H1 (cell line): ENCODE results near the gene GXYLT1. TPM values are rescaled to one million over a fixed set of nuclear protein-coding genes. Genes with fewer than 3 reads are reported as not detected.

Experiments used
- CTCF ChIA-PET: fragments of 300-600 bp; sonication (Branson Sonifier 250); formaldehyde crosslinking; loops from one replicate; lab custom pipeline; 2021; ENCODE audit not compliant: partially characterized antibody; lab: Charles Lee
- POLR2A ChIA-PET: fragments of 300-600 bp; sonication (Branson Sonifier 250); formaldehyde crosslinking; loops from one replicate; lab custom pipeline; 2021; ENCODE audit warnings: inconsistent platforms; ENCODE audit not compliant: partially characterized antibody; lab: Charles Lee
- DNase-seq, 2 experiments: peaks; one replicate each; pipeline versions ENCODE4 v3.0.0 to v3.0.0-alpha.2; 2010 to 2022; ENCODE audit warnings: low spot score in 2 of 2, low read depth in 1 of 2, mixed read lengths in 1 of 2
- FAIRE-seq: peaks from 2 replicates; lab custom pipeline; 2011; peaks lifted over from hg19 to GRCh38; lab: Jason Lieb, UNC
- H2AFZ ChIP-seq: 2 replicates; pipeline ENCODE4 v1.8.1; 2012; ENCODE audit warnings: low read length, inconsistent platforms
- H2AK5ac ChIP-seq: 2 replicates; pipeline ENCODE4 v1.6.1; 2013; ENCODE audit warnings: low read depth, low read length
- H2BK120ac ChIP-seq: replicated peaks from 2 replicates; pipeline ENCODE3; 2013; ENCODE audit warnings: low read depth, low read length, inconsistent platforms
- H2BK12ac ChIP-seq: 2 replicates; pipeline ENCODE4 v1.6.1; 2013; ENCODE audit warnings: low read depth, low read length
- H2BK15ac ChIP-seq: 2 replicates; pipeline ENCODE4 v1.6.1; 2013; ENCODE audit warnings: low read length
- H2BK20ac ChIP-seq: 2 replicates; pipeline ENCODE4 v1.6.1; 2013; ENCODE audit warnings: low read length
- H2BK5ac ChIP-seq: 2 replicates; pipeline ENCODE4 v1.6.1; 2013; ENCODE audit warnings: low read depth, low read length
- H3K14ac ChIP-seq: 2 replicates; pipeline ENCODE4 v1.6.1; 2013; ENCODE audit warnings: inconsistent platforms; ENCODE audit not compliant: insufficient read length
- H3K18ac ChIP-seq: 2 replicates; pipeline ENCODE4 v1.6.1; 2013; ENCODE audit warnings: low read length; ENCODE audit errors: extremely low read depth
- H3K23ac ChIP-seq: 2 replicates; pipeline ENCODE4 v1.6.1; 2013; ENCODE audit warnings: inconsistent platforms; ENCODE audit not compliant: insufficient read length
- H3K23me2 ChIP-seq: 2 replicates; pipeline ENCODE4 v1.6.1; 2013; ENCODE audit warnings: low read depth, low read length
- H3K27ac ChIP-seq: 2 replicates; pipeline ENCODE4 v1.6.1; 2011; ENCODE audit warnings: low read depth, low read length, inconsistent platforms
- H3K27me3 ChIP-seq, 4 experiments: replicated peaks in 1 of 4; 1 replicate in 1 of 4; 2 replicates in 3 of 4; pipeline versions ENCODE4 v1.6.1 to v1.8.1; 2011 to 2013; ENCODE audit warnings: low read length in 3 of 4, mild to moderate bottlenecking in 3 of 4, inconsistent platforms in 2 of 4, mixed read lengths in 2 of 4, moderate library complexity in 1 of 4; ENCODE audit not compliant: control insufficient read depth in 3 of 4, insufficient read depth in 3 of 4; ENCODE audit errors: extremely low read depth in 1 of 4
- H3K36me3 ChIP-seq, 4 experiments: 2 replicates each; pipeline versions ENCODE4 v1.6.1 to v1.8.1; 2011 to 2013; ENCODE audit warnings: mild to moderate bottlenecking in 4 of 4, low read length in 3 of 4, moderate library complexity in 2 of 4, control low read depth in 1 of 4, inconsistent platforms in 1 of 4; ENCODE audit not compliant: insufficient read depth in 4 of 4, control insufficient read depth in 2 of 4
- H3K4ac ChIP-seq: replicated peaks from 2 replicates; pipeline ENCODE3; 2013; ENCODE audit warnings: low read length, low read depth, mixed read lengths, inconsistent platforms; ENCODE audit not compliant: insufficient read length
- H3K4me1 ChIP-seq, 4 experiments: replicated peaks in 1 of 4; 1 replicate in 1 of 4; 2 replicates in 3 of 4; pipeline versions ENCODE4 v1.6.1 to v1.8.1; 2011 to 2013; ENCODE audit warnings: low read length in 3 of 4, inconsistent platforms in 2 of 4, mixed read lengths in 1 of 4; ENCODE audit not compliant: insufficient read depth in 4 of 4, control insufficient read depth in 3 of 4
- H3K4me2 ChIP-seq, 2 experiments: 2 replicates each; pipeline versions ENCODE4 v1.6.1 to v1.8.1; 2011 to 2013; ENCODE audit warnings: low read depth in 2 of 2, low read length in 2 of 2, control low read depth in 1 of 2, inconsistent platforms in 1 of 2, mild to moderate bottlenecking in 1 of 2; ENCODE audit not compliant: insufficient read depth in 1 of 2
- H3K4me3 ChIP-seq, 4 experiments: fragments of 200-600, 300-600 bp in 1 of 4; sonication (generic), shearing (Covaris generic), sonication (Bioruptor Twin) in 1 of 4; 2 replicates each; pipeline versions ENCODE4 v1.5.1 to v1.8.1; 2011 to 2016; ENCODE audit warnings: low read length in 4 of 4, low read depth in 3 of 4, control low read depth in 2 of 4, inconsistent platforms in 2 of 4, mild to moderate bottlenecking in 2 of 4, mixed read lengths in 1 of 4, moderate library complexity in 1 of 4; ENCODE audit not compliant: insufficient read depth in 2 of 4; ENCODE audit errors: extremely low read depth in 1 of 4
- H3K56ac ChIP-seq: replicated peaks from 2 replicates; pipeline ENCODE3; 2013; ENCODE audit warnings: low read depth, mild to moderate bottlenecking, mixed read lengths, low read length, inconsistent platforms; ENCODE audit not compliant: insufficient read length
- H3K79me1 ChIP-seq: 2 replicates; pipeline ENCODE4 v1.6.1; 2013; ENCODE audit warnings: low read depth, low read length, control low read depth
- H3K79me2 ChIP-seq, 2 experiments: 2 replicates each; pipeline versions ENCODE4 v1.6.1 to v1.8.1; 2012 to 2013; ENCODE audit warnings: low read length in 2 of 2, mild to moderate bottlenecking in 2 of 2, inconsistent platforms in 1 of 2; ENCODE audit not compliant: insufficient read depth in 2 of 2, control insufficient read depth in 1 of 2
- H3K9ac ChIP-seq, 4 experiments: replicated peaks in 1 of 4; 1 replicate in 1 of 4; 2 replicates in 3 of 4; pipeline versions ENCODE4 v1.6.1 to v1.8.1; 2011 to 2013; ENCODE audit warnings: low read depth in 3 of 4, low read length in 3 of 4, control low read depth in 2 of 4, mild to moderate bottlenecking in 2 of 4, moderate library complexity in 2 of 4, inconsistent platforms in 1 of 4; ENCODE audit errors: extremely low read depth in 1 of 4
- H3K9me3 ChIP-seq, 2 experiments: 2 replicates each; pipeline versions ENCODE4 v1.6.1 to v1.8.1; 2012 to 2013; ENCODE audit warnings: mild to moderate bottlenecking in 2 of 2, moderate library complexity in 2 of 2, control low read depth in 1 of 2, inconsistent platforms in 1 of 2, low read depth in 1 of 2, low read length in 1 of 2, mixed read lengths in 1 of 2; ENCODE audit not compliant: insufficient read depth in 2 of 2
- H4K20me1 ChIP-seq, 2 experiments: replicated peaks in 1 of 2; 2 replicates each; pipeline versions ENCODE3 to v1.8.1; 2011 to 2013; ENCODE audit warnings: inconsistent platforms in 2 of 2, low read length in 2 of 2, mild to moderate bottlenecking in 1 of 2; ENCODE audit not compliant: insufficient read depth in 2 of 2, control insufficient read depth in 1 of 2
- H4K5ac ChIP-seq: 2 replicates; pipeline ENCODE4 v1.6.1; 2013; ENCODE audit warnings: low read length, low read depth, mixed read lengths, inconsistent platforms; ENCODE audit not compliant: insufficient read length
- H4K8ac ChIP-seq: 2 replicates; pipeline ENCODE4 v1.8.0; 2013; ENCODE audit warnings: mild to moderate bottlenecking, moderate library complexity, low read length, inconsistent platforms; ENCODE audit not compliant: insufficient read depth; ENCODE audit errors: extremely low read depth
- H4K91ac ChIP-seq: replicated peaks from 2 replicates; pipeline ENCODE3; 2013; ENCODE audit warnings: low read length, mixed read lengths, inconsistent platforms; ENCODE audit not compliant: insufficient read length
- ATF2 ChIP-seq: IDR thresholded peaks from 2 replicates; pipeline ENCODE4 v1.6.1; 2012; ENCODE audit warnings: low read length, inconsistent platforms
- BCL11A ChIP-seq, 2 experiments: IDR thresholded peaks; one replicate each; pipeline ENCODE4 v1.6.1; 2011; ENCODE audit warnings: low read depth in 2 of 2, low read length in 2 of 2, mild to moderate bottlenecking in 2 of 2
- CREB1 ChIP-seq: IDR thresholded peaks from 2 replicates; pipeline ENCODE4 v1.6.1; 2012; ENCODE audit warnings: inconsistent platforms
- GABPA ChIP-seq: IDR thresholded peaks from 2 replicates; pipeline ENCODE4 v1.6.1; 2011; ENCODE audit warnings: mild to moderate bottlenecking, low read length, moderate library complexity, borderline replicate concordance; ENCODE audit not compliant: insufficient read depth
- RXRA ChIP-seq: IDR thresholded peaks from 2 replicates; pipeline ENCODE4 v1.6.1; 2011; ENCODE audit warnings: low read depth, mild to moderate bottlenecking, low read length, moderate library complexity; ENCODE audit not compliant: insufficient read depth
- SIX5 ChIP-seq: IDR thresholded peaks from 2 replicates; pipeline ENCODE4 v1.6.1; 2011; ENCODE audit warnings: mild to moderate bottlenecking, low read depth, low read length
- WGBS, 2 experiments: shearing (Covaris generic) in 1 of 2; methylation state at CpG; one replicate each; pipeline versions ENCODE4 v1.1.6 to v1.1.7; 2013 to 2015; ENCODE audit warnings: low lambda C conversion rate in 2 of 2, mixed read lengths in 2 of 2, inconsistent platforms in 1 of 2, low coverage in 1 of 2, missing lambda C conversion rate in 1 of 2; ENCODE audit not compliant: insufficient replicate concordance in 2 of 2, insufficient coverage in 1 of 2, insufficient read length in 1 of 2; ENCODE audit errors: extremely low coverage in 1 of 2, missing lambda C conversion rate in 1 of 2; 5-methylcytosine and 5-hydroxymethylcytosine counted together
- polyA plus RNA-seq, 7 experiments: library from polyadenylated mRNA; depleted of rRNA in 3 of 7; stranded (reverse) in 5 of 7; unstranded in 2 of 7; fragments of >200 nt in 5 of 7; fragments of 200-250 nt in 2 of 7; gene quantifications; 1 replicate in 5 of 7; 2 replicates in 1 of 7; 4 replicates in 1 of 7; pipeline versions ENCODE4 v1.2.1 to v1.2.3, GENCODE V29; 2011 to 2013; ENCODE audit warnings: missing spikeins in 2 of 7, mixed read lengths in 2 of 7
- total RNA-seq: library from RNA; stranded (reverse); fragmentation: NEBNext Ultra II Directional; extraction: Animal tissue kit (Norgen Biotek cat#: 25700); gene quantifications from 2 replicates; pipeline ENCODE4 v1.2.1, GENCODE V29; 2021

GXYLT1 gene
- total and polyA plus RNA-seq, 2 of the 8 experiments (the other 6 are each of a cell fraction or from before 2014, with no cell fraction given), result 3.1 to 10.7 TPM

- H4K5ac ChIP-seq, result no peak overlapping the region
- H4K8ac ChIP-seq, result no peak overlapping the region
- no peak for TF ChIP-seq BCL11A (IDR thresholded peaks at IDR 0.05; ENCODE audit: low read depth in 2 of 2, low read length in 2 of 2)
- no peak for TF ChIP-seq RXRA
- no peak for TF ChIP-seq CREB1
- TF ChIP-seq GABPA, result no peak
- TF ChIP-seq SIX5, result no peak
- no peak for TF ChIP-seq ATF2
- H3K14ac ChIP-seq, result no peak overlapping the region
- H3K23me2 ChIP-seq, result no peaks in the 10 kb centered on the region
- FAIRE-seq (no peak), DNase-seq (no peak)
- no peaks in the 10 kb centered on the region for H3K9me3 ChIP-seq
- no peak overlapping the region for H2BK15ac ChIP-seq
- no peak overlapping the region for H3K4me2 ChIP-seq
- no peak overlapping the region for H4K91ac ChIP-seq
- 95% methylated on average over 5 of the region's 5 CpGs; no CpG with 5 or more reads in 1 of the 2 experiments for WGBS, 2 experiments
- H3K23ac ChIP-seq, result no peak overlapping the region
- POLR2A ChIA-PET, result no interaction called here
- H3K27me3 ChIP-seq, result no peaks in the 10 kb centered on the region
- no peak overlapping the region for H3K4me3 ChIP-seq
- no peak overlapping the region for H2AFZ ChIP-seq
- H3K79me2 ChIP-seq, result peaks cover 0 to 9% of the 10 kb centered on the region in 2 experiments; a peak in 2 of 4 replicates
- no peak overlapping the region for H3K18ac ChIP-seq
- no peak overlapping the region for H2AK5ac ChIP-seq
- peaks cover 0 to 1% of the 10 kb centered on the region in 2 experiments for H4K20me1 ChIP-seq
- no peak overlapping the region for H2BK12ac ChIP-seq
- CTCF ChIA-PET, result interaction anchor here (1.7 kb wide), 1 partner anchor 10 kb away, joined by 6 read pairs; no protein-coding TSS in a partner anchor
- no peak overlapping the region for H2BK5ac ChIP-seq
- H3K79me1 ChIP-seq, result no peaks in the 10 kb centered on the region; the same call in 1 of the 2 replicates
- no peak overlapping the region for H2BK20ac ChIP-seq
- H3K27ac ChIP-seq, result no peak overlapping the region
- H3K56ac ChIP-seq, result no peak overlapping the region
- no peak overlapping the region for H3K4ac ChIP-seq
- no peaks in the 10 kb centered on the region for H3K4me1 ChIP-seq
- H3K36me3 ChIP-seq, result peaks cover 0 to 8% (median 0%) of the 10 kb centered on the region in 4 experiments; a peak in 3 of 8 replicates
- no peak overlapping the region for H2BK120ac ChIP-seq
- no peak overlapping the region for H3K9ac ChIP-seq
Measured at GRCh38 chr12:42118136-42118879, 26.4 kb downstream of the GXYLT1 start.
